H1 (cell line): ENCODE data around the gene RNF31. TPM values are rescaled to one million over a fixed set of nuclear protein-coding genes. Genes with fewer than 3 reads are reported as not detected.

Experiments
- CTCF ChIA-PET: fragments of 300-600 bp; sonication (Branson Sonifier 250); formaldehyde crosslinking; loops from one replicate; lab custom pipeline; 2021; ENCODE audit not compliant: partially characterized antibody; lab: Charles Lee
- POLR2A ChIA-PET: fragments of 300-600 bp; sonication (Branson Sonifier 250); formaldehyde crosslinking; loops from one replicate; lab custom pipeline; 2021; ENCODE audit warnings: inconsistent platforms; ENCODE audit not compliant: partially characterized antibody; lab: Charles Lee
- DNase-seq, 2 experiments: peaks; one replicate each; pipeline versions ENCODE4 v3.0.0 to v3.0.0-alpha.2; 2010 to 2022; ENCODE audit warnings: low spot score in 2 of 2, low read depth in 1 of 2, mixed read lengths in 1 of 2
- FAIRE-seq: peaks from 2 replicates; lab custom pipeline; 2011; peaks lifted over from hg19 to GRCh38; lab: Jason Lieb, UNC
- H2AFZ ChIP-seq: 2 replicates; pipeline ENCODE4 v1.8.1; 2012; ENCODE audit warnings: low read length, inconsistent platforms
- H2AK5ac ChIP-seq: 2 replicates; pipeline ENCODE4 v1.6.1; 2013; ENCODE audit warnings: low read depth, low read length
- H2BK120ac ChIP-seq: replicated peaks from 2 replicates; pipeline ENCODE3; 2013; ENCODE audit warnings: low read depth, low read length, inconsistent platforms
- H2BK12ac ChIP-seq: 2 replicates; pipeline ENCODE4 v1.6.1; 2013; ENCODE audit warnings: low read depth, low read length
- H2BK15ac ChIP-seq: 2 replicates; pipeline ENCODE4 v1.6.1; 2013; ENCODE audit warnings: low read length
- H2BK20ac ChIP-seq: 2 replicates; pipeline ENCODE4 v1.6.1; 2013; ENCODE audit warnings: low read length
- H2BK5ac ChIP-seq: 2 replicates; pipeline ENCODE4 v1.6.1; 2013; ENCODE audit warnings: low read depth, low read length
- H3K14ac ChIP-seq: 2 replicates; pipeline ENCODE4 v1.6.1; 2013; ENCODE audit warnings: inconsistent platforms; ENCODE audit not compliant: insufficient read length
- H3K18ac ChIP-seq: 2 replicates; pipeline ENCODE4 v1.6.1; 2013; ENCODE audit warnings: low read length; ENCODE audit errors: extremely low read depth
- H3K23ac ChIP-seq: 2 replicates; pipeline ENCODE4 v1.6.1; 2013; ENCODE audit warnings: inconsistent platforms; ENCODE audit not compliant: insufficient read length
- H3K23me2 ChIP-seq: 2 replicates; pipeline ENCODE4 v1.6.1; 2013; ENCODE audit warnings: low read depth, low read length
- H3K27ac ChIP-seq: 2 replicates; pipeline ENCODE4 v1.6.1; 2011; ENCODE audit warnings: low read depth, low read length, inconsistent platforms
- H3K27me3 ChIP-seq, 4 experiments: replicated peaks in 1 of 4; 1 replicate in 1 of 4; 2 replicates in 3 of 4; pipeline versions ENCODE4 v1.6.1 to v1.8.1; 2011 to 2013; ENCODE audit warnings: low read length in 3 of 4, mild to moderate bottlenecking in 3 of 4, inconsistent platforms in 2 of 4, mixed read lengths in 2 of 4, moderate library complexity in 1 of 4; ENCODE audit not compliant: control insufficient read depth in 3 of 4, insufficient read depth in 3 of 4; ENCODE audit errors: extremely low read depth in 1 of 4
- H3K36me3 ChIP-seq, 4 experiments: 2 replicates each; pipeline versions ENCODE4 v1.6.1 to v1.8.1; 2011 to 2013; ENCODE audit warnings: mild to moderate bottlenecking in 4 of 4, low read length in 3 of 4, moderate library complexity in 2 of 4, control low read depth in 1 of 4, inconsistent platforms in 1 of 4; ENCODE audit not compliant: insufficient read depth in 4 of 4, control insufficient read depth in 2 of 4
- H3K4ac ChIP-seq: replicated peaks from 2 replicates; pipeline ENCODE3; 2013; ENCODE audit warnings: low read length, low read depth, mixed read lengths, inconsistent platforms; ENCODE audit not compliant: insufficient read length
- H3K4me1 ChIP-seq, 4 experiments: replicated peaks in 1 of 4; 1 replicate in 1 of 4; 2 replicates in 3 of 4; pipeline versions ENCODE4 v1.6.1 to v1.8.1; 2011 to 2013; ENCODE audit warnings: low read length in 3 of 4, inconsistent platforms in 2 of 4, mixed read lengths in 1 of 4; ENCODE audit not compliant: insufficient read depth in 4 of 4, control insufficient read depth in 3 of 4
- H3K4me2 ChIP-seq, 2 experiments: 2 replicates each; pipeline versions ENCODE4 v1.6.1 to v1.8.1; 2011 to 2013; ENCODE audit warnings: low read depth in 2 of 2, low read length in 2 of 2, control low read depth in 1 of 2, inconsistent platforms in 1 of 2, mild to moderate bottlenecking in 1 of 2; ENCODE audit not compliant: insufficient read depth in 1 of 2
- H3K4me3 ChIP-seq, 4 experiments: fragments of 200-600, 300-600 bp in 1 of 4; sonication (generic), shearing (Covaris generic), sonication (Bioruptor Twin) in 1 of 4; 2 replicates each; pipeline versions ENCODE4 v1.5.1 to v1.8.1; 2011 to 2016; ENCODE audit warnings: low read length in 4 of 4, low read depth in 3 of 4, control low read depth in 2 of 4, inconsistent platforms in 2 of 4, mild to moderate bottlenecking in 2 of 4, mixed read lengths in 1 of 4, moderate library complexity in 1 of 4; ENCODE audit not compliant: insufficient read depth in 2 of 4; ENCODE audit errors: extremely low read depth in 1 of 4
- H3K56ac ChIP-seq: replicated peaks from 2 replicates; pipeline ENCODE3; 2013; ENCODE audit warnings: low read depth, mild to moderate bottlenecking, mixed read lengths, low read length, inconsistent platforms; ENCODE audit not compliant: insufficient read length
- H3K79me1 ChIP-seq: 2 replicates; pipeline ENCODE4 v1.6.1; 2013; ENCODE audit warnings: low read depth, low read length, control low read depth
- H3K79me2 ChIP-seq, 2 experiments: 2 replicates each; pipeline versions ENCODE4 v1.6.1 to v1.8.1; 2012 to 2013; ENCODE audit warnings: low read length in 2 of 2, mild to moderate bottlenecking in 2 of 2, inconsistent platforms in 1 of 2; ENCODE audit not compliant: insufficient read depth in 2 of 2, control insufficient read depth in 1 of 2
- H3K9ac ChIP-seq, 4 experiments: replicated peaks in 1 of 4; 1 replicate in 1 of 4; 2 replicates in 3 of 4; pipeline versions ENCODE4 v1.6.1 to v1.8.1; 2011 to 2013; ENCODE audit warnings: low read depth in 3 of 4, low read length in 3 of 4, control low read depth in 2 of 4, mild to moderate bottlenecking in 2 of 4, moderate library complexity in 2 of 4, inconsistent platforms in 1 of 4; ENCODE audit errors: extremely low read depth in 1 of 4
- H3K9me3 ChIP-seq, 2 experiments: 2 replicates each; pipeline versions ENCODE4 v1.6.1 to v1.8.1; 2012 to 2013; ENCODE audit warnings: mild to moderate bottlenecking in 2 of 2, moderate library complexity in 2 of 2, control low read depth in 1 of 2, inconsistent platforms in 1 of 2, low read depth in 1 of 2, low read length in 1 of 2, mixed read lengths in 1 of 2; ENCODE audit not compliant: insufficient read depth in 2 of 2
- H4K20me1 ChIP-seq, 2 experiments: replicated peaks in 1 of 2; 2 replicates each; pipeline versions ENCODE3 to v1.8.1; 2011 to 2013; ENCODE audit warnings: inconsistent platforms in 2 of 2, low read length in 2 of 2, mild to moderate bottlenecking in 1 of 2; ENCODE audit not compliant: insufficient read depth in 2 of 2, control insufficient read depth in 1 of 2
- H4K5ac ChIP-seq: 2 replicates; pipeline ENCODE4 v1.6.1; 2013; ENCODE audit warnings: low read length, low read depth, mixed read lengths, inconsistent platforms; ENCODE audit not compliant: insufficient read length
- H4K8ac ChIP-seq: 2 replicates; pipeline ENCODE4 v1.8.0; 2013; ENCODE audit warnings: mild to moderate bottlenecking, moderate library complexity, low read length, inconsistent platforms; ENCODE audit not compliant: insufficient read depth; ENCODE audit errors: extremely low read depth
- H4K91ac ChIP-seq: replicated peaks from 2 replicates; pipeline ENCODE3; 2013; ENCODE audit warnings: low read length, mixed read lengths, inconsistent platforms; ENCODE audit not compliant: insufficient read length
- CBX5 ChIP-seq: fragments of 300-800, 300-1000 bp; sonication (generic); IDR thresholded peaks from 2 replicates; pipeline ENCODE4 v1.7.1; 2016; ENCODE audit warnings: antibody characterized with exemption, low read length, low read depth
- CHD1 ChIP-seq: IDR thresholded peaks from 2 replicates; pipeline ENCODE4 v1.6.1; 2012; ENCODE audit warnings: low read depth, low read length, improper control_type of control experiment
- CTBP2 ChIP-seq: IDR thresholded peaks from 2 replicates; pipeline ENCODE4 v1.7.0; 2011; ENCODE audit warnings: borderline replicate concordance, mild to moderate bottlenecking, moderate library complexity, mixed read lengths, low read length; ENCODE audit not compliant: insufficient read depth, insufficient read length
- E2F6 ChIP-seq: IDR thresholded peaks from 2 replicates; pipeline ENCODE4 v1.6.1; 2012; ENCODE audit warnings: inconsistent platforms
- EGR1 ChIP-seq: IDR thresholded peaks from 2 replicates; pipeline ENCODE4 v1.6.1; 2011; ENCODE audit warnings: low read depth, low read length, borderline replicate concordance
- HDAC2 ChIP-seq, 2 experiments: fragments of 300-600 bp in 1 of 2; sonication (generic) in 1 of 2; IDR thresholded peaks; 2 replicates each; pipeline ENCODE4 v1.6.1; 2011 to 2012; ENCODE audit warnings: low read depth in 2 of 2, low read length in 2 of 2, mild to moderate bottlenecking in 2 of 2, moderate library complexity in 2 of 2, borderline replicate concordance in 1 of 2, inconsistent platforms in 1 of 2
- KDM5A ChIP-seq: fragments of 200-600 bp; IDR thresholded peaks from 2 replicates; pipeline ENCODE4 v1.7.1; 2012; ENCODE audit warnings: mild to moderate bottlenecking, low read length, inconsistent platforms, mixed read lengths
- MAFK ChIP-seq: IDR thresholded peaks from 2 replicates; pipeline ENCODE4 v1.6.1; 2012; ENCODE audit warnings: low read depth, mild to moderate bottlenecking, improper control_type of control experiment, low read length
- SRF ChIP-seq: IDR thresholded peaks from 2 replicates; pipeline ENCODE4 v1.6.1; 2011; ENCODE audit warnings: mild to moderate bottlenecking, low read depth, low read length, moderate library complexity
- TCF12 ChIP-seq: IDR thresholded peaks from 2 replicates; pipeline ENCODE4 v1.6.1; 2011; ENCODE audit warnings: low read depth, mild to moderate bottlenecking, low read length
- WGBS, 2 experiments: shearing (Covaris generic) in 1 of 2; methylation state at CpG; one replicate each; pipeline versions ENCODE4 v1.1.6 to v1.1.7; 2013 to 2015; ENCODE audit warnings: low lambda C conversion rate in 2 of 2, mixed read lengths in 2 of 2, inconsistent platforms in 1 of 2, low coverage in 1 of 2, missing lambda C conversion rate in 1 of 2; ENCODE audit not compliant: insufficient replicate concordance in 2 of 2, insufficient coverage in 1 of 2, insufficient read length in 1 of 2; ENCODE audit errors: extremely low coverage in 1 of 2, missing lambda C conversion rate in 1 of 2; 5-methylcytosine and 5-hydroxymethylcytosine counted together
- polyA plus RNA-seq, 7 experiments: library from polyadenylated mRNA; depleted of rRNA in 3 of 7; stranded (reverse) in 5 of 7; unstranded in 2 of 7; fragments of >200 nt in 5 of 7; fragments of 200-250 nt in 2 of 7; gene quantifications; 1 replicate in 5 of 7; 2 replicates in 1 of 7; 4 replicates in 1 of 7; pipeline versions ENCODE4 v1.2.1 to v1.2.3, GENCODE V29; 2011 to 2013; ENCODE audit warnings: missing spikeins in 2 of 7, mixed read lengths in 2 of 7
- total RNA-seq: library from RNA; stranded (reverse); fragmentation: NEBNext Ultra II Directional; extraction: Animal tissue kit (Norgen Biotek cat#: 25700); gene quantifications from 2 replicates; pipeline ENCODE4 v1.2.1, GENCODE V29; 2021

RNF31 gene
- total and polyA plus RNA-seq, 2 of the 8 experiments (the other 6 are each of a cell fraction or from before 2014, with no cell fraction given): 17.5 to 72.0 TPM

- 92% methylated on average over 13 of the region's 13 CpGs; no CpG with 5 or more reads in 1 of the 2 experiments for WGBS, 2 experiments
- Histone ChIP-seq H4K91ac (no peak overlapping the region), H3K23me2 (peaks cover 8% of the 10 kb centered on the region; the same call in 1 of the 2 replicates), H3K4me1 (peaks cover 0 to 10% (median 7%) of the 10 kb centered on the region in 4 experiments; a peak in 5 of 7 replicates), H3K4me3 (no peak overlapping the region), H3K14ac (no peak overlapping the region), H4K20me1 (peaks cover 0 to 1% of the 10 kb centered on the region in 2 experiments), H3K56ac (no peak overlapping the region), H2BK20ac (no peak overlapping the region), H2AK5ac (no peak overlapping the region), H3K9ac (no peak overlapping the region), H3K79me2 (peaks cover 0 to 12% of the 10 kb centered on the region in 2 experiments; a peak in 2 of 4 replicates), H3K27ac (no peak overlapping the region), H4K8ac (no peak overlapping the region), H3K9me3 (no peaks in the 10 kb centered on the region), H2BK15ac (no peak overlapping the region), H3K23ac (no peak overlapping the region), H3K4ac (no peak overlapping the region), H3K4me2 (no peak overlapping the region), H3K18ac (no peak overlapping the region), H2BK12ac (no peak overlapping the region), H2BK5ac (no peak overlapping the region), H3K36me3 (peaks cover 8 to 25% (median 14%) of the 10 kb centered on the region in 4 experiments; a peak in 6 of 8 replicates), H3K79me1 (peaks cover 4% of the 10 kb centered on the region; the same call in 1 of the 2 replicates), H4K5ac (no peak overlapping the region), H2AFZ (no peak overlapping the region), H2BK120ac (no peak overlapping the region), H3K27me3 (no peaks in the 10 kb centered on the region)
- FAIRE-seq (no peak), DNase-seq (no peak)
- POLR2A ChIA-PET: interaction anchor here (0.6 to 10.5 kb wide), 18 partner anchors 8 to 132 kb away, joined by 3 to 118 read pairs (median 6); partner anchors contain the start of genes DCAF11, IRF9, NRL and PSME2
- CTCF ChIA-PET: interaction anchor here (0.6 to 3.1 kb wide), 6 partner anchors 13 to 81 kb away, joined by 3 to 18 read pairs (median 4); partner anchors contain the start of gene IRF9
- TF ChIP-seq MAFK (no peak), KDM5A (no peak), CTBP2 (no peak), TCF12 (no peak), E2F6 (no peak), CBX5 (no peak), HDAC2 (IDR thresholded peaks at IDR 0.05; ENCODE audit: borderline replicate concordance in 1 of 2, low read depth in 2 of 2, low read length in 2 of 2) (no peak), EGR1 (no peak), SRF (no peak), CHD1 (no peak)
Measured at GRCh38 chr14:24138396-24139271, 8.7 kb upstream of the RNF31 start.
